Measurements from ENCODE around the gene TAC4. TPM values are rescaled to one million over a fixed set of nuclear protein-coding genes. Genes with fewer than 3 reads are reported as not detected.

The TAC4 gene
- total and polyA plus RNA-seq, 2 donors (not counting 1 experiment from before 2014, with no cell fraction given): not detected

GRCh38 chr17:49869038-49869374 is 21.1 kb upstream of the TAC4 start:
- Histone ChIP-seq H3K27me3 (ENCODE audit: control insufficient read depth, insufficient read depth, low read length) (peaks cover 18% of the 10 kb centered on the region), H4K20me1 (ENCODE audit: control insufficient read depth, extremely low read depth, insufficient read depth, low read length) (no peaks in the 10 kb centered on the region), H3K9me3 (ENCODE audit: control insufficient read depth, insufficient read depth, low read depth, low read length) (no peaks in the 10 kb centered on the region), H3K4me3 (replicated peaks in 1 of 4; ENCODE audit: control extremely low read depth in 1 of 4, insufficient read depth in 1 of 4, low read depth in 3 of 4, low read length in 4 of 4) (no peak overlapping the region), H3K4me1 (ENCODE audit: control insufficient read depth, extremely low read depth, insufficient read depth, low read length) (no peaks in the 10 kb centered on the region), H3K36me3 (ENCODE audit: control insufficient read depth, insufficient read depth, low read length) (no peaks in the 10 kb centered on the region), H2AFZ (ENCODE audit: low read length) (no peak overlapping the region), H3K4me2 (ENCODE audit: extremely low read depth, insufficient read depth, low read length) (no peak overlapping the region), H3K27ac (ENCODE audit: insufficient read depth, low read length) (no peak overlapping the region), H3K9ac (ENCODE audit: insufficient read depth, low read length) (no peak overlapping the region), H3K79me2 (ENCODE audit: control insufficient read depth, insufficient read depth, low read length) (no peaks in the 10 kb centered on the region)
- no peak for DNase-seq (ENCODE audit: low read depth in 2 of 2)
- TF ChIP-seq EZH2 (IDR thresholded peaks at IDR 0.05; ENCODE audit: low read length, missing control alignments): no peak
- TF ChIP-seq CTCF (conservative IDR thresholded peaks at IDR 0.05 in 1 of 2, IDR thresholded peaks at IDR 0.05 in 1 of 2; ENCODE audit: low read depth in 1 of 2, low read length in 2 of 2): no peak

DNA sequence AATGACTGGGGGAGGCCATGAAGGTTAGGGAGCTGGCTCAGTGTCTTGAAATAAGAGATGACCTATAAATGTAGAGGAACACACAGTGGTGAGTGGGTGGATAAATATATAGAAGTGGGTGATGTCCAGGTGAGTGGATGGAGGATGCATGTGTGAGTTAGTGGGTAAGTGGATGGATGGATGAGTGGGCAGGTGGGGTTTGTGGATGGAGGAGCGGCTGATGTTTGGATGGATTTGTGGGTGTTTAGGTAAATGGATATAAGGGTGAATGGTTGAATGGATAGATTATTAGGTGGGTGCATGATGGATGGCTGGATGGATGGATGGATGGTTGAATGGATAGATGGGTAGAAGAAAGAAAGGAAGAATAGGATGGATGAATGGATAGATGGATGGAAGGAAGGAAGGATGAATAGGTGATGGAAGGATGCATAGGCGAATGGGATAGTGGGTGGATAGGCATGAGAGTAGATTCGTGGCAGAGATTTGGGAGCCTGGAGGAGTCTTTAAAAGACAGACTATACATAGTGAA is 19.1 kb upstream of the TAC4 start:
- DNase-seq (ENCODE audit: low read depth in 2 of 2): no peak
- no peak overlapping the region for H3K27ac ChIP-seq (ENCODE audit: insufficient read depth, low read length)
- H3K9me3 ChIP-seq (ENCODE audit: control insufficient read depth, insufficient read depth, low read depth, low read length): no peaks in the 10 kb centered on the region
- H3K27me3 ChIP-seq (ENCODE audit: control insufficient read depth, insufficient read depth, low read length): peaks cover 14% of the 10 kb centered on the region
- TF ChIP-seq CTCF (conservative IDR thresholded peaks at IDR 0.05 in 1 of 2, IDR thresholded peaks at IDR 0.05 in 1 of 2; ENCODE audit: low read depth in 1 of 2, low read length in 2 of 2) (no peak), EZH2 (IDR thresholded peaks at IDR 0.05; ENCODE audit: low read length, missing control alignments) (no peak)
- H3K4me1 ChIP-seq (ENCODE audit: control insufficient read depth, extremely low read depth, insufficient read depth, low read length): no peaks in the 10 kb centered on the region
- no peaks in the 10 kb centered on the region for H4K20me1 ChIP-seq (ENCODE audit: control insufficient read depth, extremely low read depth, insufficient read depth, low read length)
- H3K9ac ChIP-seq (ENCODE audit: insufficient read depth, low read length): no peak overlapping the region
- no peak overlapping the region for H2AFZ ChIP-seq (ENCODE audit: low read length)
- H3K79me2 ChIP-seq (ENCODE audit: control insufficient read depth, insufficient read depth, low read length): no peaks in the 10 kb centered on the region
- no peaks in the 10 kb centered on the region for H3K36me3 ChIP-seq (ENCODE audit: control insufficient read depth, insufficient read depth, low read length)
- H3K4me2 ChIP-seq (ENCODE audit: extremely low read depth, insufficient read depth, low read length): no peak overlapping the region
- H3K4me3 ChIP-seq (replicated peaks in 1 of 4; ENCODE audit: control extremely low read depth in 1 of 4, insufficient read depth in 1 of 4, low read depth in 3 of 4, low read length in 4 of 4): no peak overlapping the region

- H3K9me3 ChIP-seq (ENCODE audit: control insufficient read depth, insufficient read depth, low read depth, low read length): no peaks in the 10 kb centered on the region
- H3K4me3 ChIP-seq (replicated peaks in 1 of 4; ENCODE audit: control extremely low read depth in 1 of 4, insufficient read depth in 1 of 4, low read depth in 3 of 4, low read length in 4 of 4): no peak overlapping the region
- H3K27me3 ChIP-seq (ENCODE audit: control insufficient read depth, insufficient read depth, low read length): peaks cover 17% of the 10 kb centered on the region
- TF ChIP-seq EZH2 (IDR thresholded peaks at IDR 0.05; ENCODE audit: low read length, missing control alignments): no peak
- TF ChIP-seq CTCF (conservative IDR thresholded peaks at IDR 0.05 in 1 of 2, IDR thresholded peaks at IDR 0.05 in 1 of 2; ENCODE audit: low read depth in 1 of 2, low read length in 2 of 2): no peak
- H3K4me2 ChIP-seq (ENCODE audit: extremely low read depth, insufficient read depth, low read length): no peak overlapping the region
- no peaks in the 10 kb centered on the region for H3K36me3 ChIP-seq (ENCODE audit: control insufficient read depth, insufficient read depth, low read length)
- H3K27ac ChIP-seq (ENCODE audit: insufficient read depth, low read length): no peak overlapping the region
- H3K4me1 ChIP-seq (ENCODE audit: control insufficient read depth, extremely low read depth, insufficient read depth, low read length): no peaks in the 10 kb centered on the region
- no peaks in the 10 kb centered on the region for H3K79me2 ChIP-seq (ENCODE audit: control insufficient read depth, insufficient read depth, low read length)
- H2AFZ ChIP-seq (ENCODE audit: low read length): no peak overlapping the region
- DNase-seq (ENCODE audit: low read depth in 2 of 2): no peak
- no peak overlapping the region for H3K9ac ChIP-seq (ENCODE audit: insufficient read depth, low read length)
- H4K20me1 ChIP-seq (ENCODE audit: control insufficient read depth, extremely low read depth, insufficient read depth, low read length): no peaks in the 10 kb centered on the region
Observed at GRCh38 chr17:49866019-49866380, 18.1 kb upstream of the TAC4 start.
